Activated naive CD8-positive, alpha-beta T cell treated with anti-CD3 and anti-CD28 coated beads, Interleukin-2, amount 50 U/mL, for 16 hours (primary cell): Measurements from ENCODE around the gene CLDN19.
"Not testable (repeated sequence)": the region's sequence is repeated elsewhere in the genome, so short reads cannot be mapped to it uniquely, and the experiment has no call there.

Experiments used
- DNase-seq: peaks from one replicate; pipeline ENCODE4 v3.0.0-alpha.2; 2020; ENCODE audit warnings: low read depth, low spot score

CLDN19 gene

GRCh38 chr1:42738678-42739226, 1.3 kb downstream of the CLDN19 start:
- no peak for DNase-seq

- DNase-seq, result no peak
These were observed 1.9 kb downstream of the CLDN19 start for GRCh38 chr1:42737986-42738677.

DNA sequence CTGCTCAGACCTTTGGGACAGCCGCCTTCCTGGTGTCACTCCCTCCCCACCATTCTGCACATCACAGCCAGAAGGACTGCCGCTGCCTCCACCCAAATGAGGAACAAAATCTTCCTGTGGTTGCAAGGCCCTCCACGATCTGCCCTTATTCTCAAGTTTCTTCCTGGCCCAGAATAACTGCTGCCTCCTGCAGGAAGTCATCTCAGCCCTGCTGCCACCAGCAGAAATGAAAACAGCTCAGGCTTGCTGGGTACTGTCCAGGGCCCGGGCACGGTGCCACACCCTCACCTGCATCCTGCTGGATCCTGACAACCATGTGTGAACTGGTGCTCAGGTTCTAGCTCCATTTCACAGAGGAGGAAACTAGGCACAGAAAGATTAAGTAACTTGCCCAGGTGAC, 2.8 kb downstream of the CLDN19 start:
- DNase-seq, result no peak

DNA sequence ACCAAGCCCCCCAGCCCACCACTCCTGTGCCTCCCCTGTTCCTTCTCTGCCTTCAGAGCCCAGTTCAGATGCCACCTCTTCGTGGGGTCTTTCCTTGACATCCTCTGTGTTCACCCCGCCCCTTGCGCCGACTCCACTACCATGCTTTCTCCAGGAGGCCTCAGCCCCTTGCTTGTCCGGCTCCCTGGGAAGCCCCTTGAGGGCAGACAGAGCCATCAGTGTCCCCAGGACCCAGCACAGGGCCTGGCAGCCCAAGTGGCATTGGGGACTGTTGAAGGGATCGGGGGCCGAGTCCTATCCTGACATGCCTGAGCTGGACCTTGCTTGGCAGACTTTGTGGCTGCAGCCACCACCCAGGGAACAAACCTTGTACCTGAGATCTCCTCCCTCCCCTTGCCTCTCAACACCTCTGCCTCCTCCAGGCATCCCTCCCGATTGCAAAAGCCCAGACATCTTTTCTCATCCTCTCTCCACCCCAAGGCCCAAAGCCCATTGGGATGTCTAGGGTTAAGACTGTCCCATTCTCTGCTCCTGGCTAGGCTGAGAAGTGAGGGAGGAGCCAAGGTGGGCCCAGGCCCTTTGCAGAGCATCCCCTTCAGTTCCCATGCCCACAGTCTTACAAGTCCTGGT, 3.4 kb downstream of the CLDN19 start:
- DNase-seq, result no peak

DNA sequence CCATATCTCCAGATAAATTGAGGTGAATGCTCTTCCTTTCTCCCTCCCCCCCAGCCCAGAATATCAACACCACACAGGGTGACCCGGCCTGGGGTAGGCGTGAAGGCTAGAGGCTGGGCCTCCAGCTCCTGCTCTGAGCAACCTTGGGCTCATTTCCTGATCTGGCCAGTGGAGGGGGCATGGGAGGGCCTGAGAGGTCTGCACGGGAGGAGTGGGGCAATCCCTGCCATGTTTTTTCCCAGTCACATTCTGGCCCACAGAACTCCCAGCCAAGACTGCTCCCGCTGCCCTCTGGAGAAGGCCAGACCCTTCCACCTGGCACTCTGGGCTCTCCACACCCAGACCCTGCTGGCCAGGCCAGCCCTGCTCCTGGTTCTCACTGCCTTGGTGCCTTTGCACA, 3.9 kb downstream of the CLDN19 start:
- DNase-seq, result no peak

- no peak for DNase-seq
These were observed 4.4 kb downstream of the CLDN19 start for GRCh38 chr1:42735477-42736105.

GRCh38 chr1:42735056-42735455, 5.0 kb downstream of the CLDN19 start:
- no peak for DNase-seq

DNA sequence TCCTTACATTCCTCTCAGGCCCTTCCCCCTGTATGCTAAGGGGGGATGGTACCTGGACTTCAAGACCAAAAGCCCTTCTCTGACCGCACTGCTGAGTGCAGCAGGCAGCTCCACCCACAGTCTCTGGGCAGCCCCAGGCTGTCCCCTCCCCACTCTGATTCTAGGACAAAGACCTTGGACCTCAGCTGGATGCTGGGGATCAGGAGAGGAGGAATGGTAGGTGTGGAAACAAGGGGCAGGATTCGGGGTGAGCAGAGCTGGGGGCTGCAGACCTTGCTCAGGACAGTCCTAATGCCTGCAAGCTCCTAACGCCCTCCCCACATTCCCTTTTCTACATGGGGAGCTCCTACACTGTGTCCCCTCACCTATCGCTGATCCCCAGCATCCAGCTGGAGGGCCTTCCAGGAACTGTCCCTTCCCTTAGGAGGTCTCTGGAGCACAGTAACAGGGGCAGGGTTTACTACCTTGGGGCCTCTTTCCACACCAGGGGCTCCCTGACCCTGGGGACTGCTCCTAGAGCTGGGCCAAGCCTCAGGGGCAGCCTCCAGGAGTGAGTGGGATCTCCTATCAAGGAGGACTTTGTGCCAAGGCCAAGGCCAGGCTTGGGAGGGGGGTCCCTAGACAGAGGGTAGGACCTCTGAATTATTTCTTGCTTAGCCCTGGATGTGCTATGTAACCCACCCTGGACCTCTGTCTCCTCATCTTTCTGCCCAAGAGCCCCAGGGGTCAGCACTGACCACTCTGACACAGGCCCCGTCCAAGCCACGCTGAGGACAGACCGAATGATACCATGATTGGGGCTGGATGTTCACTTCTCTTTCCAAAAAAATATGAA, 5.6 kb downstream of the CLDN19 start:
- no peak for DNase-seq

DNA sequence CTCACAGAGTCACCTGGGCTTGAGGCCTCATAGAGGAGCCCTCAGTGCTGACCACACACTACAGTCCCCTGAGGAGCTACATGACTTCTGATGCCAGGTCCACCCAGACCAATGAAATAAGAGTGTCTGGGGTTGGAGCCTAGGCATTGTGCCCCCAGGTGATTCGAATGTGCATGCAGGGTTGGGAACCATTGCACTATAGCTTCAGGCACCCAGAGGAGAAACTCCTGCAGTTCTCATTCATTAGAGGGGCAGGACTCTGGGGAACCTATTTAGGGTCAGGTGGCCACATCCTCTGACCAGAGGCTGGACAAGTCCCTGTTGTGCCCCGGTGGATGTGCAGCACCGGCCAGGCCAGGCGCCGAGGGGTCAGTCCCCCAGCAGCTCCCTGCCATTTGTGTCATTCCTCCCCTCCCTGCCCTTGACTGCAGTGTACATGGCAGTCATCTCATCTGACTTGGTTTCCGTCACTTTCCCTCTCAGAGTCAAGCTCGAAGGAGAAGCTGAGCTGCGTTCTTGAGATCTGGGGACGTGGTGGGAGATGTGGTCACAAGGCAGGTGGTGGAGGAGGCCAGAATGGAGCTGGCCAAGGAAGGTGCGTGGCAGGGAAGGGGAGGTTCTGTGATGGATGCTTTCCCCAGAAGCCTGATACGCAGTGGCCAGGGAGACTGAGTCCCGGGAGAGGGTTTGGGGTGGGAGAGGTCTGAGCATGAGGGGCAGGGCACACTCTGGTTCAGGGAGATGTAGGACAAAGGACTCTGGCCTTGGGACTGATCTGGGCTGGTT, 6.4 kb downstream of the CLDN19 start:
- DNase-seq, result no peak

- no peak for DNase-seq
These were observed 7.8 kb downstream of the CLDN19 start for GRCh38 chr1:42732126-42732680.

- no peak for DNase-seq
These were observed 8.5 kb downstream of the CLDN19 start for GRCh38 chr1:42731585-42731984.

GRCh38 chr1:42730988-42731387, 9.0 kb downstream of the CLDN19 start:
- no peak for DNase-seq

DNA sequence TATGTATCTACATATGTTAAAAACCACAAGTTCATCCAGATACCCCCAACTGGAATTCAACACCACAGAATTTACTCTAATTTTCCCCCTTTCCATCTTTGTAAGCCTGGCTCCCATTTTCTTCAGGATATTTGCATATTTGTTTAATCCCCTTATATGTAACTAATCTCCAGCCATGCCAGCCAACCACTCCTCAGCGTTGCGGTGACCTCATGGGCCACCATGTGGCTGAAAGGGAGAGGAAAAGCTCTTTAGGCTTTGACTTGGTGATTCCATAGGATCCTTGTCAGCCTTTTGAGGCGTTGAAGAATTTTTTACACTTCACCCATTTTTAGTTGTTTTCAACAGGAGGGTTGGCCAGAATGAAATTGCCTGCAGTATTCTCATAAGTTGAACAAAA, 10.0 kb downstream of the CLDN19 start:
- DNase-seq, result no peak

- not testable (repeated sequence) for DNase-seq
These were observed 14.2 kb downstream of the CLDN19 start for GRCh38 chr1:42725820-42726219.

DNA sequence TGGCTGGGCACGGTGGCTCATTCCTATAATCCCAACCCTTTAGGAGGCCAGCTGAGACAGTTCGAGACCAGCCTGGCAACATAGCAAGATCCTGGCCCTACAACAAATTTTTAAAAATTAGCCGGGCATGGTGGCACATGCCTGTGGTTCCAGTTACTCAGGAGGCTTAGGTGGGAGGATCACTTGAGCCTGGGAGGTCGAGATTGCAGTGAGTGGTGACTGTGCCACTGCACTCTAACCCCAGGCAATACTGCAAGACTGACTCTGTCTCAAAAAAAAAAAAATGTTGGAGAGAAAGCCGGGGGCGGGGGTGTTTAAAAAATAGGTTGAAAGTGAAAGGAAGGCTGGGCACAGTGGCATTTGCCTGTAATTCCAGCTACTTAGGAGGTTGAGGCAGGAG, 16.5 kb downstream of the CLDN19 start:
- DNase-seq, result no peak

DNA sequence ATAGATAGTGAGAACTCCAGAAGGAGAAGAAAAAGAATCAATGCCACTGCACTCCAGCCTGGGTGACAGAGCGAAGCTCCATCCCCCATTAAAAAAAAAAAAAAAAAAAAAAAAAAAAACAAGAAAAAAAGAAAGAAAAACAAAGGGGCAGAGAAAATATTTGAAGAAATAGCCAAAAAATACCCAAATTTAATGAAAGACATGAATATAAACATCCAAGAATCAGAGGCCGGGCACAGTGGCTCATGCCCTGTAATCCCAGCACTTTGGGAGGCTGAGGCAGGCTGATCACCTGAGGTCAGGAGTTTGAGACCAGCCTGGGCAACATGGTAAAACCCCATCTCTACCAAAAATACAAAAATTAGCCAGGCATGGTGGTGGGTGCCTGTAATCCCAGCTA, 17.6 kb downstream of the CLDN19 start:
- not testable (repeated sequence) for DNase-seq

DNA sequence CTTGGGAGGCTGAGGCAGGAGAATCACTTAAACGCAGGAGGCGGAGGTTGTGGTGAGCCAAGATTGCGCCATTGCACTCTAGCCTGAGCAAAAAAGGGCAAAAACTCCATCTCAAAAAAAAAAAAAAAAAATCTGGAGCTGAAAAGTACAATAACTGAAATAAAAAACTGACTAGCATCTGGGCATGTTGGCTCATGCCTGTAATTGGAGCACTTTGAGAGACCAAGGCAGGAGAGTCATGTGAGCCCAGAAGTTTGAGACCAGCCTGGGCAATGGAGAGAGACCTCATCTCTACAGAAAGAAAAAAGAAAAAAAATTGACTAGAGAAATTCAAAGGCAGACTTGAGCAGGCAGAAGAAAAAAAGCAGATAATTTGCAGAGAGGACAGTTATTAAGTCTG, 18.1 kb downstream of the CLDN19 start:
- no peak for DNase-seq

DNA sequence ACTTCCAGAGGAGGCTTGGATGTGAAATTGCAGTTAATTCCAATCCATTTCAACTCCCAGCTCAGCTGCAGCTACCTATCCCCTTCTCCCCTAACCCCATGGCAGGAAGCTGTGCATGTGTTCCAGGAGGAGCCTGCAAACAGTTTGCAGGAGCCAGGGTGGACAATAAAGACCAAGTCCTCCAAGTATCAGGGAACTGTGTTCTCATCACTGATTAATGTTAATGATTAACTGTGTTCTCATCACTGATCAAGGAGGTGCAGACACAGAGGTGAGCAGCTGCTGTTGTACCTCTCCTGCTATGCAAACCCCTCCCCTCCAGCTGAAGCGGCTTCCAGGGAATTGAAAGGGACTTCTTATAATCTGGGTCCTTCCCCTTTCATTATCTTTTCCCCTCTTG, 19.2 kb downstream of the CLDN19 start:
- no peak for DNase-seq

- DNase-seq, result not testable (repeated sequence)
These were observed 25.6 kb downstream of the CLDN19 start for GRCh38 chr1:42714441-42714840.

GRCh38 chr1:42713293-42713692, 26.7 kb downstream of the CLDN19 start:
- no peak for DNase-seq

DNA sequence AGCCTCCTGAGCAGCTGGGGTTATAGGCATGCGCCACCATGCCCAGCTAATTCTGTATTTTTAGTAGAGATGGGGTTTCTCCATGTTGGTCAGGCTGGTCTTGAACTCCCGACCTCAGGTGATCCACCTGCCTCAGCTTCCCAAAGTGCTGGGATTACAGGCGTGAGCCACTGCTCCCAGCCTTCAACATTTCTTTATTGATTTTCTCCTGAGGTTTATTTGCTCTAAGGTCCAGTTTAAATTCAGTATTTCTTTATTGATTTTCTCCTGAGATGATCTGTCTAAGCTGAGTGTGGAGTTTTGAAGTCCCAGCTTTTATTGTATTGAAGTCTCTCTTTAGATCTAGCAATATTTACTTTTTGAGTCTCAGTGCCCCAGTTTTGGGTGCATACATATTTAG, 27.2 kb downstream of the CLDN19 start:
- not testable (repeated sequence) for DNase-seq
